ENCODE results near the gene SLC24A4. TPM values are rescaled to one million over a fixed set of nuclear protein-coding genes. Genes with fewer than 3 reads are reported as not detected.
"Not testable (repeated sequence)": the region's sequence is repeated elsewhere in the genome, so short reads cannot be mapped to it uniquely, and the experiment has no call there.

Gene SLC24A4
- polyA plus RNA-seq, 1 donor (not counting 4 experiments of a cell fraction or from before 2014, with no cell fraction given): 0.10 TPM

DNA sequence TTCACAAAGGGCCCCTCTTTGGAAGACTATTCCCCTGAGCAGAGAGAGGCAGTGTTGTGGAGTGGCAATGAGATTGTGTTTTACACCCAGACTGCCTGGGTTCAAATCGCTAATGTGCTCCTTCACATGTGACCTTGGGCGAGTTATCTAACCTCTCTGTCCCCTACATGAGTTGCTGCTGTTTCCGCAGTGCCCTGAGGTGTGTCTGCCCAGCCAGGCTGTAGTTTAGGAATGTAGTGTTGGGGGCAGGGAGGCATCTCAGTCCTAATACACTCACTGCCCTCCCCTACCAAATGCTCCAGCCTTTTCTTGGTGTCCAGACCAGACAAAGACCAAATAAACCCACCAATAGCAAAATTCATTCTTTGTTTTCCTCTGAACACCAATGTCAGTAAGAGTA, 78.6 kb downstream of the SLC24A4 start:
- peaks cover 10% of the 10 kb centered on the region for H3K4me1 ChIP-seq (ENCODE audit: control insufficient read depth, extremely low read depth, insufficient read depth, low read length)
- no peak for TF ChIP-seq EZH2 (IDR thresholded peaks at IDR 0.05; ENCODE audit: low read length)
- TF ChIP-seq, protein P1, sequence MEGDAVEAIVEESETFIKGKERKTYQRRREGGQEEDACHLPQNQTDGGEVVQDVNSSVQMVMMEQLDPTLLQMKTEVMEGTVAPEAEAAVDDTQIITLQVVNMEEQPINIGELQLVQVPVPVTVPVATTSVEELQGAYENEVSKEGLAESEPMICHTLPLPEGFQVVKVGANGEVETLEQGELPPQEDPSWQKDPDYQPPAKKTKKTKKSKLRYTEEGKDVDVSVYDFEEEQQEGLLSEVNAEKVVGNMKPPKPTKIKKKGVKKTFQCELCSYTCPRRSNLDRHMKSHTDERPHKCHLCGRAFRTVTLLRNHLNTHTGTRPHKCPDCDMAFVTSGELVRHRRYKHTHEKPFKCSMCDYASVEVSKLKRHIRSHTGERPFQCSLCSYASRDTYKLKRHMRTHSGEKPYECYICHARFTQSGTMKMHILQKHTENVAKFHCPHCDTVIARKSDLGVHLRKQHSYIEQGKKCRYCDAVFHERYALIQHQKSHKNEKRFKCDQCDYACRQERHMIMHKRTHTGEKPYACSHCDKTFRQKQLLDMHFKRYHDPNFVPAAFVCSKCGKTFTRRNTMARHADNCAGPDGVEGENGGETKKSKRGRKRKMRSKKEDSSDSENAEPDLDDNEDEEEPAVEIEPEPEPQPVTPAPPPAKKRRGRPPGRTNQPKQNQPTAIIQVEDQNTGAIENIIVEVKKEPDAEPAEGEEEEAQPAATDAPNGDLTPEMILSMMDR (optimal IDR thresholded peaks at IDR 0.05 in 1 of 3, IDR thresholded peaks at IDR 0.05 in 1 of 3, conservative IDR thresholded peaks at IDR 0.05 in 1 of 3; ENCODE audit: extremely low read depth in 1 of 3, insufficient read depth in 2 of 3, low read length in 3 of 3): no peak
- H3K9me3 ChIP-seq (ENCODE audit: control insufficient read depth, low read depth, low read length): peaks cover 4% of the 10 kb centered on the region
- H3K27ac ChIP-seq (ENCODE audit: control insufficient read depth, insufficient read depth, low read length): no peak overlapping the region
- H3K9ac ChIP-seq (ENCODE audit: control insufficient read depth, extremely low read depth, insufficient read depth, low read length): no peak overlapping the region
- H2AFZ ChIP-seq (ENCODE audit: control insufficient read depth, low read length): no peak overlapping the region
- dilution Hi-C loops (cut with MboI; ENCODE audit: extremely low pct_ligation_motif_present, low sequenced_read_pairs): no loop called here
- H3K4me3 ChIP-seq (ENCODE audit: control insufficient read depth in 2 of 3, extremely low read depth in 1 of 3, insufficient read depth in 2 of 3, low read depth in 1 of 3, low read length in 3 of 3): no peak overlapping the region
- no peaks in the 10 kb centered on the region for H3K79me2 ChIP-seq (ENCODE audit: control insufficient read depth, insufficient read depth, low read length)
- no peak for DNase-seq (ENCODE audit: low read depth, low spot score)
- no peaks in the 10 kb centered on the region for H3K9me1 ChIP-seq (ENCODE audit: control insufficient read depth, extremely low read depth, insufficient read depth, low read length)
- no peak overlapping the region for H3K4me2 ChIP-seq (ENCODE audit: control insufficient read depth, extremely low read depth, insufficient read depth, low read depth, low read length)
- no peak for FAIRE-seq
- H3K27me3 ChIP-seq (ENCODE audit: control insufficient read depth, extremely low read depth, insufficient read depth, low read length): peaks cover 5% of the 10 kb centered on the region
- H4K20me1 ChIP-seq (ENCODE audit: control insufficient read depth, extremely low read depth, insufficient read depth, low read length): no peaks in the 10 kb centered on the region
- no peaks in the 10 kb centered on the region for H3K36me3 ChIP-seq (ENCODE audit: control insufficient read depth in 2 of 2, extremely low read depth in 1 of 2, insufficient read depth in 2 of 2, low read length in 2 of 2)

DNA sequence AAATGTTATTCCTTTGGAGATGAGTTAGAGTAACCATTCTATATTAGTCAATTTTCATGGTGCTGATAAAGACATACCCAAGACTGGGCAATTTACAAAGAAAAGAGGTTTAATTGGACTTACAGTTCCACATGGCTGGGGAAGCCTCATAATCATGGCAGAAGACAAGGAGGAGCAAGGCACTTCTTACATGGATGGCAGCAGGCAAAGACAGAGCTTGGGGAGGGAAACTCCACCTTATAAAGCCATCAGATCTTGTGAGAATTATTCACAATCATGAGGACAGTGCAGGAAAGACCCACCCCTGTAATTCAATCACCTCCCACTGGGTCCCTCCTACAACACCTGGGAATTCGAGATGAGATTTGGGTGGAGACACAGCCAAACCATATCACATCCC, 79.5 kb downstream of the SLC24A4 start:
- H3K4me1 ChIP-seq (ENCODE audit: control insufficient read depth, extremely low read depth, insufficient read depth, low read length); H3K9me1 ChIP-seq (ENCODE audit: control insufficient read depth, extremely low read depth, insufficient read depth, low read length); H3K4me2 ChIP-seq (ENCODE audit: control insufficient read depth, extremely low read depth, insufficient read depth, low read depth, low read length); FAIRE-seq; H3K27ac ChIP-seq (ENCODE audit: control insufficient read depth, insufficient read depth, low read length); H3K9ac ChIP-seq (ENCODE audit: control insufficient read depth, extremely low read depth, insufficient read depth, low read length); H4K20me1 ChIP-seq (ENCODE audit: control insufficient read depth, extremely low read depth, insufficient read depth, low read length); DNase-seq (ENCODE audit: low read depth, low spot score); H3K36me3 ChIP-seq (ENCODE audit: control insufficient read depth in 2 of 2, extremely low read depth in 1 of 2, insufficient read depth in 2 of 2, low read length in 2 of 2); H3K9me3 ChIP-seq (ENCODE audit: control insufficient read depth, low read depth, low read length); H3K27me3 ChIP-seq (ENCODE audit: control insufficient read depth, extremely low read depth, insufficient read depth, low read length); dilution Hi-C loops (cut with MboI; ENCODE audit: extremely low pct_ligation_motif_present, low sequenced_read_pairs); H2AFZ ChIP-seq (ENCODE audit: control insufficient read depth, low read length); H3K79me2 ChIP-seq (ENCODE audit: control insufficient read depth, insufficient read depth, low read length); H3K4me3 ChIP-seq (ENCODE audit: control insufficient read depth in 2 of 3, extremely low read depth in 1 of 3, insufficient read depth in 2 of 3, low read depth in 1 of 3, low read length in 3 of 3): not testable (repeated sequence)

DNA sequence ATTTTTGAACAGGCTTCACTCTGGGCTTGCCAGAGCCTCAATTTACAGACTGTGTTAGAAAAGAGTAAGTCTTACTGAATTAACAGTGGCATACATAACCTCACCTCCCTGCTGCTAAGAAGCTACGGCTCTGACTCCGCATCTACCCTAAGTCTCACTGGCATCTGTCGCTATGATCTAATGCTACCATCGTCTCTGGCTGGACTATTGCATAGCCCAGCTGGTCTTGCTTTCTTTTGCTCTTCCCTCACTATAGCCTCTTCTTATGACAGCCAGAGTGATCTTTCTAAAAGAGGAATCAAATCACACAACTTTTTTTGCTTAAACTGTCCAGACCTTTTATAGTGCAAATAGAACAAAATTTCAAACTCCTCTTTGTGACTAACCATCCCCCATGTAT, 81.1 kb downstream of the SLC24A4 start:
- no peaks in the 10 kb centered on the region for H3K9me1 ChIP-seq (ENCODE audit: control insufficient read depth, extremely low read depth, insufficient read depth, low read length)
- peaks cover 4% of the 10 kb centered on the region for H3K9me3 ChIP-seq (ENCODE audit: control insufficient read depth, low read depth, low read length)
- no peaks in the 10 kb centered on the region for H4K20me1 ChIP-seq (ENCODE audit: control insufficient read depth, extremely low read depth, insufficient read depth, low read length)
- H3K4me1 ChIP-seq (ENCODE audit: control insufficient read depth, extremely low read depth, insufficient read depth, low read length): peaks cover 3% of the 10 kb centered on the region
- TF ChIP-seq, protein P1 (optimal IDR thresholded peaks at IDR 0.05 in 1 of 3, IDR thresholded peaks at IDR 0.05 in 1 of 3, conservative IDR thresholded peaks at IDR 0.05 in 1 of 3; ENCODE audit: extremely low read depth in 1 of 3, insufficient read depth in 2 of 3, low read length in 3 of 3): no peak
- TF ChIP-seq EZH2 (IDR thresholded peaks at IDR 0.05; ENCODE audit: low read length): no peak
- H3K9ac ChIP-seq (ENCODE audit: control insufficient read depth, extremely low read depth, insufficient read depth, low read length): no peak overlapping the region
- dilution Hi-C loops (cut with MboI; ENCODE audit: extremely low pct_ligation_motif_present, low sequenced_read_pairs): no loop called here
- H3K27ac ChIP-seq (ENCODE audit: control insufficient read depth, insufficient read depth, low read length): no peak overlapping the region
- no peaks in the 10 kb centered on the region for H3K36me3 ChIP-seq (ENCODE audit: control insufficient read depth in 2 of 2, extremely low read depth in 1 of 2, insufficient read depth in 2 of 2, low read length in 2 of 2)
- DNase-seq (ENCODE audit: low read depth, low spot score): no peak
- H3K4me2 ChIP-seq (ENCODE audit: control insufficient read depth, extremely low read depth, insufficient read depth, low read depth, low read length): no peak overlapping the region
- H3K4me3 ChIP-seq (ENCODE audit: control insufficient read depth in 2 of 3, extremely low read depth in 1 of 3, insufficient read depth in 2 of 3, low read depth in 1 of 3, low read length in 3 of 3): no peak overlapping the region
- H3K79me2 ChIP-seq (ENCODE audit: control insufficient read depth, insufficient read depth, low read length): no peaks in the 10 kb centered on the region
- H3K27me3 ChIP-seq (ENCODE audit: control insufficient read depth, extremely low read depth, insufficient read depth, low read length): peaks cover 5% of the 10 kb centered on the region
- H2AFZ ChIP-seq (ENCODE audit: control insufficient read depth, low read length): no peak overlapping the region
- FAIRE-seq: no peak
